Endothelial cell of umbilical vein (primary cell): ENCODE data around the gene ERBB4. TPM values are rescaled to one million over a fixed set of nuclear protein-coding genes. Genes with fewer than 3 reads are reported as not detected.

Experiments
- BruUV-seq: library from RNA; stranded (reverse); fragments of 400-500 nt; replicated peaks from 2 replicates; lab custom pipeline; 2021; lab: Mats Ljungman, UMichigan
- CTCF ChIA-PET: fragments of 300-600, 350-600 bp; sonication (Branson Sonifier 250); formaldehyde crosslinking; loops from one replicate; lab custom pipeline; 2021; ENCODE audit warnings: antibody characterized with exemption, inconsistent platforms; lab: Charles Lee
- POLR2A ChIA-PET: fragments of 300-600, 350-600 bp; sonication (Branson Sonifier 250); formaldehyde crosslinking; loops from one replicate; lab custom pipeline; 2021; ENCODE audit warnings: antibody characterized with exemption, inconsistent platforms; lab: Charles Lee
- DNase-seq: peaks from one replicate; pipeline ENCODE4 v3.0.0-alpha.2; 2011; ENCODE audit warnings: low read depth, low spot score
- FAIRE-seq: peaks from 2 replicates; lab custom pipeline; 2011; peaks lifted over from hg19 to GRCh38; lab: Jason Lieb, UNC
- H2AFZ ChIP-seq: 2 replicates; pipeline ENCODE4 v1.6.0; 2012; ENCODE audit warnings: low read depth, low read length, control low read depth, inconsistent platforms
- H3K27ac ChIP-seq: 2 replicates; pipeline ENCODE4 v1.5.1; 2011; ENCODE audit warnings: low read depth, mild to moderate bottlenecking, control low read depth, low read length, moderate library complexity; ENCODE audit not compliant: insufficient read depth
- H3K27me3 ChIP-seq, 2 experiments: 2 replicates each; pipeline versions ENCODE4 v1.6.0 to v1.6.1; 2011; ENCODE audit warnings: low read length in 2 of 2, mixed read lengths in 1 of 2; ENCODE audit not compliant: control insufficient read depth in 2 of 2, insufficient read depth in 2 of 2
- H3K36me3 ChIP-seq, 2 experiments: 2 replicates in 1 of 2; 3 replicates in 1 of 2; pipeline ENCODE4 v1.5.1; 2011; ENCODE audit warnings: low read length in 2 of 2, mild to moderate bottlenecking in 1 of 2, moderate library complexity in 1 of 2; ENCODE audit not compliant: control insufficient read depth in 2 of 2, insufficient read depth in 2 of 2; ENCODE audit errors: extremely low read depth in 1 of 2
- H3K4me1 ChIP-seq: 3 replicates; pipeline ENCODE4 v1.5.1; 2011; ENCODE audit warnings: mild to moderate bottlenecking, low read length; ENCODE audit not compliant: control insufficient read depth, insufficient read depth; ENCODE audit errors: extremely low read depth
- H3K4me2 ChIP-seq: 2 replicates; pipeline ENCODE4 v1.6.1; 2011; ENCODE audit warnings: low read length, control low read depth, mixed read lengths; ENCODE audit not compliant: insufficient read depth
- H3K4me3 ChIP-seq, 3 experiments: fragments of 200-600 bp in 1 of 3; sonication (generic), shearing (Covaris generic) in 1 of 3; replicated peaks in 1 of 3; 2 replicates each; pipeline ENCODE4 v1.5.1; 2011 to 2016; ENCODE audit warnings: control low read depth in 3 of 3, low read length in 3 of 3, mild to moderate bottlenecking in 2 of 3, inconsistent platforms in 1 of 3, low read depth in 1 of 3, moderate library complexity in 1 of 3; ENCODE audit not compliant: insufficient read depth in 1 of 3
- H3K79me2 ChIP-seq: 2 replicates; pipeline ENCODE4 v1.6.0; 2012; ENCODE audit warnings: low read length, inconsistent platforms; ENCODE audit not compliant: control insufficient read depth, insufficient read depth
- H3K9ac ChIP-seq: replicated peaks from 2 replicates; pipeline ENCODE3; 2011; ENCODE audit warnings: low read length, control low read depth; ENCODE audit not compliant: insufficient read depth; ENCODE audit errors: extremely low read depth
- H3K9me1 ChIP-seq: replicated peaks from 3 replicates; pipeline ENCODE4 v1.6.0; 2011; ENCODE audit warnings: mild to moderate bottlenecking, low read length; ENCODE audit not compliant: control insufficient read depth, insufficient read depth; ENCODE audit errors: extremely low read depth
- H3K9me3 ChIP-seq: replicated peaks from 2 replicates; pipeline ENCODE4 v1.5.1; 2012; ENCODE audit warnings: low read length, inconsistent platforms; ENCODE audit not compliant: control insufficient read depth, insufficient read depth
- H4K20me1 ChIP-seq: replicated peaks from 2 replicates; pipeline ENCODE3; 2011; ENCODE audit warnings: mild to moderate bottlenecking, low read length; ENCODE audit not compliant: control insufficient read depth, insufficient read depth; ENCODE audit errors: extremely low read depth
- CTCF ChIP-seq, 2 donors: IDR thresholded peaks; 1 replicate in 1 of 2; 2 replicates in 1 of 2; pipeline ENCODE4 v1.5.1; 2011; ENCODE audit warnings: low read length in 2 of 2, mild to moderate bottlenecking in 2 of 2, moderate library complexity in 2 of 2, control low read depth in 1 of 2, inconsistent platforms in 1 of 2, low read depth in 1 of 2; ENCODE audit not compliant: insufficient read depth in 1 of 2; ENCODE audit errors: extremely low read depth in 1 of 2
- EZH2 ChIP-seq: IDR thresholded peaks from 2 replicates; pipeline ENCODE4 v1.6.1; 2012; ENCODE audit warnings: borderline replicate concordance, low read depth, mild to moderate bottlenecking, moderate library complexity, low read length, inconsistent platforms; ENCODE audit not compliant: severe bottlenecking
- FOS ChIP-seq: IDR thresholded peaks from 2 replicates; pipeline ENCODE4 v1.6.1; 2011; ENCODE audit warnings: mild to moderate bottlenecking, low read length, moderate library complexity, borderline replicate concordance; ENCODE audit not compliant: insufficient read depth
- GATA2 ChIP-seq: IDR thresholded peaks from 2 replicates; pipeline ENCODE4 v1.7.0; 2011; ENCODE audit warnings: low read depth, mild to moderate bottlenecking, moderate library complexity, mixed read lengths, low read length; ENCODE audit not compliant: insufficient read length, insufficient read depth
- JUN ChIP-seq: IDR thresholded peaks from 2 replicates; pipeline ENCODE4 v1.6.1; 2011; ENCODE audit warnings: borderline replicate concordance, low read depth; ENCODE audit not compliant: insufficient read length, insufficient read depth
- MAX ChIP-seq: IDR thresholded peaks from 2 replicates; pipeline ENCODE4 v1.6.1; 2011; ENCODE audit not compliant: insufficient read depth, insufficient read length
- MYC ChIP-seq: IDR thresholded peaks from one replicate; pipeline ENCODE4 v1.6.1; 2011; ENCODE audit warnings: mild to moderate bottlenecking, low read depth, low read length
- POLR2A ChIP-seq: IDR thresholded peaks from 2 replicates; pipeline ENCODE4 v1.6.1; 2012; ENCODE audit warnings: low read depth, mild to moderate bottlenecking, control low read depth, low read length
- POLR2AphosphoS5 ChIP-seq: IDR thresholded peaks from 2 replicates; pipeline ENCODE4 v1.6.1; 2012; ENCODE audit warnings: low read depth, mild to moderate bottlenecking, control low read depth, low read length, moderate library complexity; ENCODE audit not compliant: insufficient read depth
- dilution Hi-C: fragments of 300-500 bp; cut with MboI; formaldehyde crosslinking; loops from one replicate; pipeline ENCODE4 v1.15.0; 2019; ENCODE audit warnings: low sequenced_read_pairs; ENCODE audit not compliant: extremely low pct_ligation_motif_present
- intact Hi-C: fragments of 100-400 bp; cut with micrococcal nuclease; formaldehyde crosslinking; loops from one replicate; pipeline ENCODE4 v1.10.0; 2022
- polyA plus RNA-seq, 4 experiments: library from polyadenylated mRNA; depleted of rRNA in 3 of 4; stranded (reverse) in 3 of 4; unstranded in 1 of 4; fragments of >200 nt; gene quantifications; 2 replicates each; pipeline versions ENCODE4 v1.2.1 to v1.2.3, GENCODE V29; 2011 to 2012; ENCODE audit warnings: missing spikeins in 1 of 4
- total RNA-seq: library from RNA; stranded (reverse); gene quantifications from 2 replicates; pipeline ENCODE4 v1.2.3, GENCODE V29; 2021

ERBB4 gene
- total and polyA plus RNA-seq, 2 donors (not counting 3 experiments of a cell fraction or from before 2014, with no cell fraction given) = 0.01 to 0.27 TPM

- POLR2A ChIA-PET = no interaction called here
These were observed 1121.1 kb downstream of the ERBB4 start for GRCh38 chr2:211417544-211417943.

More at GRCh38 chr2:211417544-211417943, 1121.1 kb downstream of the ERBB4 start:
- no peaks in the 10 kb centered on the region for H3K27me3 ChIP-seq
- TF ChIP-seq EZH2 (no peak), FOS (no peak), POLR2AphosphoS5 (no peak), JUN (no peak), GATA2 (no peak), MAX (no peak), MYC (no peak), POLR2A (no peak), CTCF (IDR thresholded peaks at IDR 0.05; ENCODE audit: extremely low read depth in 1 of 2, insufficient read depth in 1 of 2, low read depth in 1 of 2, low read length in 2 of 2) (no peak)
- H3K9me3 ChIP-seq = no peaks in the 10 kb centered on the region
- no peak overlapping the region for H3K4me2 ChIP-seq
- no peak overlapping the region for H3K27ac ChIP-seq
- H3K9ac ChIP-seq = no peak overlapping the region
- no peak for FAIRE-seq
- DNase-seq = no peak
- dilution Hi-C loops (no loop called here), intact Hi-C loops (no loop called here)
- H3K4me1 ChIP-seq = peaks cover 8% of the 10 kb centered on the region
- H3K36me3 ChIP-seq = no peaks in the 10 kb centered on the region
- CTCF ChIA-PET = no interaction called here
- no TSS peak for BruUV-seq
- H2AFZ ChIP-seq = no peak overlapping the region
- no peak overlapping the region for H3K4me3 ChIP-seq
- H3K79me2 ChIP-seq = no peaks in the 10 kb centered on the region
- no peaks in the 10 kb centered on the region for H3K9me1 ChIP-seq
- no peaks in the 10 kb centered on the region for H4K20me1 ChIP-seq
